GM18498 (cell line): ENCODE data around the gene LAMA3.
"Not testable (repeated sequence)": the region's sequence is repeated elsewhere in the genome, so short reads cannot be mapped to it uniquely, and the experiment has no call there.

Source experiments
- ATAC-seq: cut with Tn5 transposase; IDR thresholded peaks from one replicate; pipeline ENCODE4 v1.9.1; 2021; ENCODE audit warnings: mild to moderate bottlenecking, moderate library complexity; ENCODE audit not compliant: unreplicated experiment

The LAMA3 gene

GRCh38 chr18:23703057-23703986 is 14.1 kb downstream of the LAMA3 start:
- no peak for ATAC-seq

GRCh38 chr18:23703987-23704384 is 14.7 kb downstream of the LAMA3 start:
- no peak for ATAC-seq

DNA sequence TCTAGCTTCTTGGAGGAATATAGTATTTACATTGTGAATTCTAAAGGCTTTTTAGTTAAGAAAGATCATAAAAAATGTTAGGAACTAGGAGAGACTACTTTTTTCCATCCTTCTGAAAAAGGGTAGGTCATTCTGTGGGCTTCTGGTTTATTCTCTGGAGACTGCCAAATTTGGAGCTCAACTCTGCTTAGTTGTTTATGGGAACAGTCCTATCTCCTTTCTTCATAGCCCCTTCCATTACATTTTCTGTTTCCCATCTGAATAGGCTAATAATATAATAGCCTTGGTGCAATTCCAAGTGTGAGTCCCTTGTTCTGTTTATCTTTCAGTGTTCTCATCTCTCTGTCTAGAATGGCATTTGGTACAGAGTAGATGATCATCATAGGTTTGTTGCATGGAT is 15.6 kb downstream of the LAMA3 start:
- no peak for ATAC-seq

DNA sequence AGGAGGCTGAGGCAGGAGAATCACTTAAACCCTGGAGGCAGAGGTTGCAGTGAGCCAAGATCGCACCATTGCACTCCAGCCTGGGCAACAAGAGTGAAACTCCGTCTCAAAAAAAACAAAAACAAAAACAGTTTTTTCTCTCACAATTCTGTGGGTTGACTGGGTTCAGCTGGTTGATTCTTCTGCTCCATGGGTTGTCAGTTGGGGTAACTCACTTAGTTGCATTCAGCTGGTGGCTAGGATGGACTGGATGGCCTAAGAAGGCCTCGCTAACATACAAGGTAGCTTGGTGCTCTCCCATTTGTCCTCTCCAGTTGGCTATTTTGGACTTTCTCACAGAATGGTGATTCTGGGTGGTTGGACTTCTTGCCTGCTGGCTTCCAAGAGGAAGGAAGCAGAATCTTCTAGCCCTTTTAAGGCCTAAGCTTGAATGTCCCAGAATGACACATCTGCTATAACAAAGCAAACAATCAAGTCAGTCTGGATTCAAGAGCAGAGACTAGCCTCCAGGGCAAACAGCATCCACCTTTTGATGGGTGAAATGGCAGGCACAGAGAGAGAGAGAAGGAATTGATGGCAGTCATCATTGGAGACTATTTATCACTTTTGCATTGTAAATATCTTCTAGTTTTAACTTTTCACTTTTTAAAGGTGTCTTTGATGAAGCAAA is 17.9 kb downstream of the LAMA3 start:
- ATAC-seq, result no peak

DNA sequence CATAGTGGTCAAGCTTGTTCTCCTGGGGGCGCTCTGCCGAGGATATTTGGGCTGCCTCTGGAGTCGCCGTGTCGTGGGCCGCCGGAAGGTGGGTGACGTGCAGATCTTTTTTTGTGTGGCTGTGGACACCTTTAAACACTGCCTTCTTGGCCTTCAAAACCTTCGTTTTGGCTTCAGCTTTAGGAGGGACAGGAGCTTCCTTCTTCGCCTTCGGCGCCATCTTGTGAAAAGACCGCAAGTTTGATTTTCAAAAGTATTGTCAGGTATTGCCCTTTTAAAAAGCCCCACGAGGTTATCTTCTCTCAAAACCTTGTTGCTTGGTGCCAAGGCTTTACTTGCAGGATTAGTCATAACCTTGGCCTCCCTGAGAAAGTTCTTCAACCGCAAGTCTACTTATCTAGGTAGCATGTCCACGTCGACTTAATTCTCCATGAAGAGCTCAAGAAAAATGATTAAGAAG is 20.8 kb downstream of the LAMA3 start:
- no peak for ATAC-seq

GRCh38 chr18:23710946-23711345 is 21.7 kb downstream of the LAMA3 start:
- no peak for ATAC-seq

- ATAC-seq, result no peak
Measured at GRCh38 chr18:23711426-23711825, 22.2 kb downstream of the LAMA3 start.

- ATAC-seq, result no peak
Measured at GRCh38 chr18:23712445-23712844, 23.2 kb downstream of the LAMA3 start.

DNA sequence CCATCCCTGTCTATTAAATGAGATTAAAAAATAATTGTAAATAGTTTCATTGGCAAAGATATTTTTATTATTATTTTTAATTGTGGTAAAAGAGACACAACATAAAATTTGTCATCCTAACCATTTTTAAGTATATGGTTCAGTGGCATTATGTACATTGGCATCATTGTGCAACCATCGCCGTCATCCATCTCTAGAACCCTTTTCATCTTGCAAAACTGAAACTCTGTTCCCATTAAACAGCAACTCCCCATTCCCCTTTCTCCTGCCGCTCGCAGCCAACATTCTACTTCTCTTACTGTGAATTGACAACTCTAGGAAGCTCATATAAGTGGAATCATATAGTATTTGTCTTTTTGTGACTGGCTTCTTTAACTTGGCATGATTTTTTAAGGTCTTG is 25.3 kb downstream of the LAMA3 start:
- ATAC-seq, result no peak

DNA sequence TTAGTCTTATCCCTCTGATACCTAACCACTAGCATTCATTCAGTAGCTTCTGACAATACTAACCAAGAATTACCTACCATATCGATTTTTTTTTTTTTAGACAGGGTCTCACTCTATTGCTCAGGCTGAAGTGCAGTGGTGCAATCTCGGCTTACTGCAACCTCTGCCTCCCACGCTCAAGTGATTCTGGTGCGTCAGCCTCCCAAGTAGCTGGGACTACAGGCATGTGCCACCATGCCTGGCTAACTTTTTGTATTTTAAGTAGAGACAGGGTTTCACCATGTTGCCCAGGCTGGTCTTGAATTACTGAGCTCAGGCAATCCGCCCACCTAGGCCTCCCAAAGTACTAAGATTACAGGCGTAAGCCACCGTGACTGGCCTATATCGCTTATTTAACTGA is 26.8 kb downstream of the LAMA3 start:
- ATAC-seq, result not testable (repeated sequence)

DNA sequence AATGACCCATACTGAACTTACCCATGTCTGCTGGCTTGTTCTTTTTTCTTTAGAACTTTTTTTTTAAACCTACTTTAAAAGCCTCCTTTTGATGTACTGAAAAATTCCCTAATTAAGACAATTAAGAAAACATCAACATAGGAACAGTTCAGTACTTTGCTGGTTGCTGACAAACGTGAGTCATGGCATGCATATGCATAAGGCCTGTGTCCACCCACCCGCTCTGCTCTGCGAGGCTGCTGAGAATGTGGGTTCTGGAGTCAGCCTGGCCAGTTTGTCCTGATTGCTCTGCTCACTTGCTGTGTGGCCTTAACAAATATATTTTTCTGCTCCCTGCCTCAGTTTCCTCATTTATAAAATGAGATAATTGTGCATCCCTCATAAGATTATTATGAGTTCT is 27.3 kb downstream of the LAMA3 start:
- ATAC-seq, result no peak

DNA sequence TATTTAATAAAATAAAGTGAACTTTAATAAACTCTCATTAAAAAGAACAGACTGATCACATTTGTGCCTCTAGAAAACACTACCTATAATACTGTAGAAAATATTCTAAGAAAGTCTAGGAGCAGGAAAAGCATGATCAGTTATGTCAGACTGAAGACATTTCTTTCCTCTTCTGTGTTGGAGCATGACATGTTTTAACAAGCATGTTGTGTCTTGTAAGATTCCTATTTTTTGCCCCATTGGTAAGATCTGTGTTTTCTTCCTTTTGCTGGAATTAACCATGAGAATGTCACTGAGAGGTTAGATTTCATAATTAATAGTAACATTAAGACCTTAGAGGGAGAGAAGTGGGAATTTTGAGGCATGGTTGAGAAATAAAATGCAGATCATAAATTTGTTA is 27.7 kb downstream of the LAMA3 start:
- no peak for ATAC-seq

DNA sequence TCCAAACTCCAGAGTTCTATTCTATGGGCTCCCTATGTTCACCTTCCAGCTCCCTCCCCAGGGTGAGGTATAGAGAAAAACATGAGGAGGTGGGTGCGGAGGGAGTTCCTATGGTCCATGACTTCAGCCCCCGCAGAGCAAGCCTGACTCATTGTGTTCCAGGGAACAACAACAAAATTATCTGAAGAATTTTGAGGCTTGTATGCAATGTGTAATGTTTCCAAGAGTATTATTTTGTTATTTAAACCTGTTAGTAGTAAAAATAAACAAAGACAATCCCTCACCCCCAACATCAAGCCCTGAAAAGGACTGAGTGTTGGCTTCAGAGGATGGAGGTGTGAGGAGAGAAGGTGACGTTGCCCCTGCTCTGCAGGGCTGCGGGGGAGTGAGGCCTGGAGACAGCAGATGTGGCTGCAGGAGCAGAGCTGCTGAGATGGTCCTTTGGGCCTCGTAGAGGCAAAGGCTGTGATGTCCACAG is 29.0 kb downstream of the LAMA3 start:
- no peak for ATAC-seq

DNA sequence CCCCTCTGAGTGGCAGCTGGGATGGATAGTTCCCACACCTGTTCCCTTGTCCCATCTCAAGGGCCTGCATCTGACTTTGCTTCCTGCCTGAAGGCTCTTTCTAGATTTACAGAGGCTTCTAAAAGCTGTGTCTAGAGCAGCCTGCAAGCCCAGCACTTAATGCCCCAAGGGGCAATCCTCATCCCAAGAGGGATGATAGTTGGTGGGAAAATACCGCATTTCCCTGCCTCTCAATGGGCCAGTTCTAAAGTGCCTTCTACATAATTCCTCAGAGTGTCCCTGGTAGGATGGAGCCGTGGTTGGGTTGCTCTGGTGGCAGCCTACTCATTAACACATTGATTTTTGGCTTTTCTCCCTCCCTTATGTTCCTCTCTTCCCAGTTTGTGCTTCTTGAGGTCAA is 29.5 kb downstream of the LAMA3 start:
- ATAC-seq, result no peak

DNA sequence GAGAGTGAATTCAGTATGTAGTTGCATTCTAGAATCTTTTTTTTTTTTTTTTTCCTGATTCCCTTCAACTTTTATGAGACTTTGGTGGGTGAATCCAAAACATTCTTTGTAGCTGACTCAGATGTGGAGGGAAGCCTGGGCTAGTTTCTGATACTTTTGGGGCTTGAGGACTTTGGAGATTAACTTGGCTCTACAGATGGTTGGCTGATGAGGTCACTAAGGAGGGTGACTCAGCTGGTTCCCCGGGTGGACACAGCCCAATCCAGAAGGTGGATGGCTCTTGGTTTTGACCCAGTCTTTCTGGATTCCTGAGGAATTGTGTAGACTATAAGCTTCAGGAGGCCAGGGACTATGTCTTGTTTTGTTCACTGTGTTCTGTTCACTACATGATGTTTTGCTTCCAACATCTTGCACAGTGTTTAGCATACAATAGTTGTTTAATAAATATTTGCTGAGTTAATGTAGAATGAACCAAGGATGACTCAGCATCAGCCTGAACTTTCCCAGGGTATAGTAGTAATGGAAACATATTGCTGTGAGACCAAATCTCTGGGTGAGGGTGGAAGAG is 30.5 kb downstream of the LAMA3 start:
- ATAC-seq, result no peak

GRCh38 chr18:23721696-23722480 is 32.6 kb downstream of the LAMA3 start:
- no peak for ATAC-seq

DNA sequence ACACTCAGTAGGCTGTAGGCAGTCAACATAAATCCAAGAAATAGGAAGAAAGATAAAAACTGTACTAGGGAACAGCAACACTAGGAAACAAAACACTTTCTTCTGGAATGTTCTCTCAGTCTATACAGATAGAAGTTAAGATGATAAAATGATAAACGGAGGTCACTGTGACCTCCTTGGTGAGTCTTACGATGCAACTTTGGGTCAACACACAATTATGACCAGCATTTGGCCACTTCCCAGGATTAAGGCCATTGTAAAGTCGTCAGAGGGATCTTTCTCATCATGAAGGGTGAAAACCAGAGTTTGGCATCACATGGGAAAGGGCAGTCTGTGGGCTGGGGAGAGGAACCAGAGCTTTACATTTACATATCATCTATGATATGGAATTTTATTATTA is 33.4 kb downstream of the LAMA3 start:
- ATAC-seq, result no peak

- no peak for ATAC-seq
Measured at GRCh38 chr18:23723121-23723520, 33.9 kb downstream of the LAMA3 start.

- ATAC-seq, result no peak
Measured at GRCh38 chr18:23724681-23725080, 35.4 kb downstream of the LAMA3 start.

DNA sequence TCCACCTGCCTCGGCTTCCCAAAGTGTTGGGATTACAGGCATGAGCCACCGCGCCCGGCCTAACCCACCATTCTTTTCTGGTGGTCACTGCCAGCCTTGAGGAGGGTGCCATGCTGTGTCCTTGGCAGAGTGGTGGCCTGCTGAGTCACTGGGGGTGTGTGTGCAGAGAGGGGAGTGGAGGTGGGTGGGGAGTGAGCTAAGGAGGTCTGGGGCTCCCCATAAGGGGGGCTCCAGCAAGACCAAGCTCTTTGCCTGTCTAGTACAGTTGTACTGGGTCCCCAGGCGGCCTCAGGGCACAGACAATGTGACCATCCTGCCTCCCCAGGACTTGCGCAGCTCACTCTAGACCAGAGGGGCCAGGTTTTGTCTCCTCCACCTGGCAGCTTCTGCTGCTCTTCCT is 36.1 kb downstream of the LAMA3 start:
- ATAC-seq, result no peak
